ENCODE measurements around the gene COL20A1. TPM values are rescaled to one million over a fixed set of nuclear protein-coding genes. Genes with fewer than 3 reads are reported as not detected.

Gene COL20A1
- total and polyA plus RNA-seq, 2 donors from 2014 or later = 0.58 TPM; not detected in 1

DNA sequence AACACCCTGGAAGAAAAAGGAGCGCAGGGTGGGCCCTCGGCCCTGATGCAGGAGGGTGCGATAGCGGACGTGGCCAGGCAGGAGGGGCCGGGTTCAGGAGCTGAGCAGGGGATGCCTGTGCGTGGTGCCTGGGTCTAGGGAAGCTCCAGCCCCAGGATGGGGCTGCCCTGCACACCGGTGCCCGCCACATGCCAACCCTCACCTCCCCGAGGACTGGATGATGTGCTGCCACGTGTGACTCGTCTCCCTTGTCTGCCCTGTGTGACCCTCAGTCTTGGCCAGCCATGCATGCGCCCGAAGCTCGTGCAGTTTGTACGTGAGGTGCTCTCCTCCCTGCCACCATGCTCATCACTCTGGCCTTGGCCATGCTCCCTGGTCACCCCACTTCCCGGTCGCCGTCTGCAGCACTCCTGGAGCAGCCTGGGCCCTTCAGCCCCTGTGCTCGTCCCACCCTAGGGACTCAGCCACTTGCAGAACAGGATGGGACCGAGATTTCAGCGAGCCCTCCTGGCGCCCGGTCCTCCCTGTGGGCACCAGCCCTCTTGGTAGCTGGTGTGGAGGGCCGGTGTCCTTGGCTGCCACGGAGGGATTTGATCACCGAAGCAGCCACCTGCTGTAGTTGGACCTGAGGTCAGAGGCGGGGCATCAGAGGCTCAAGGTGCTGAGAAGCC is 4.3 kb upstream of the COL20A1 start:
- H3K9ac ChIP-seq (ENCODE audit: low read length in 3 of 3) = no peak overlapping the region
- H3K4me1 ChIP-seq (ENCODE audit: control insufficient read depth in 2 of 3, insufficient read depth in 2 of 3, low read depth in 1 of 3, low read length in 3 of 3) = peaks cover 0 to 3% (median 0%) of the 10 kb centered on the region in 3 donors
- peak in 1 of 5 donors; percentile 72 for DNase-seq
- no peak overlapping the region for H3K27ac ChIP-seq (ENCODE audit: low read depth in 2 of 2, low read length in 2 of 2)
- H3K9me3 ChIP-seq (ENCODE audit: control insufficient read depth in 2 of 3, insufficient read depth in 1 of 3, low read length in 3 of 3) = no peaks in the 10 kb centered on the region
- no peak overlapping the region for H3K4me3 ChIP-seq (ENCODE audit: low read length in 3 of 3)
- H3K27me3 ChIP-seq (ENCODE audit: control insufficient read depth, insufficient read depth, low read length) = no peaks in the 10 kb centered on the region
- FAIRE-seq = no peak
- H3K36me3 ChIP-seq (ENCODE audit: control insufficient read depth in 2 of 3, insufficient read depth in 3 of 3, low read length in 3 of 3) = no peaks in the 10 kb centered on the region
- intact Hi-C loops (cut with DNase I) = no loop called here
- TF ChIP-seq, protein P1, sequence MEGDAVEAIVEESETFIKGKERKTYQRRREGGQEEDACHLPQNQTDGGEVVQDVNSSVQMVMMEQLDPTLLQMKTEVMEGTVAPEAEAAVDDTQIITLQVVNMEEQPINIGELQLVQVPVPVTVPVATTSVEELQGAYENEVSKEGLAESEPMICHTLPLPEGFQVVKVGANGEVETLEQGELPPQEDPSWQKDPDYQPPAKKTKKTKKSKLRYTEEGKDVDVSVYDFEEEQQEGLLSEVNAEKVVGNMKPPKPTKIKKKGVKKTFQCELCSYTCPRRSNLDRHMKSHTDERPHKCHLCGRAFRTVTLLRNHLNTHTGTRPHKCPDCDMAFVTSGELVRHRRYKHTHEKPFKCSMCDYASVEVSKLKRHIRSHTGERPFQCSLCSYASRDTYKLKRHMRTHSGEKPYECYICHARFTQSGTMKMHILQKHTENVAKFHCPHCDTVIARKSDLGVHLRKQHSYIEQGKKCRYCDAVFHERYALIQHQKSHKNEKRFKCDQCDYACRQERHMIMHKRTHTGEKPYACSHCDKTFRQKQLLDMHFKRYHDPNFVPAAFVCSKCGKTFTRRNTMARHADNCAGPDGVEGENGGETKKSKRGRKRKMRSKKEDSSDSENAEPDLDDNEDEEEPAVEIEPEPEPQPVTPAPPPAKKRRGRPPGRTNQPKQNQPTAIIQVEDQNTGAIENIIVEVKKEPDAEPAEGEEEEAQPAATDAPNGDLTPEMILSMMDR (IDR thresholded peaks at IDR 0.05; ENCODE audit: borderline replicate concordance, extremely low read depth, insufficient read depth) = no peak

DNA sequence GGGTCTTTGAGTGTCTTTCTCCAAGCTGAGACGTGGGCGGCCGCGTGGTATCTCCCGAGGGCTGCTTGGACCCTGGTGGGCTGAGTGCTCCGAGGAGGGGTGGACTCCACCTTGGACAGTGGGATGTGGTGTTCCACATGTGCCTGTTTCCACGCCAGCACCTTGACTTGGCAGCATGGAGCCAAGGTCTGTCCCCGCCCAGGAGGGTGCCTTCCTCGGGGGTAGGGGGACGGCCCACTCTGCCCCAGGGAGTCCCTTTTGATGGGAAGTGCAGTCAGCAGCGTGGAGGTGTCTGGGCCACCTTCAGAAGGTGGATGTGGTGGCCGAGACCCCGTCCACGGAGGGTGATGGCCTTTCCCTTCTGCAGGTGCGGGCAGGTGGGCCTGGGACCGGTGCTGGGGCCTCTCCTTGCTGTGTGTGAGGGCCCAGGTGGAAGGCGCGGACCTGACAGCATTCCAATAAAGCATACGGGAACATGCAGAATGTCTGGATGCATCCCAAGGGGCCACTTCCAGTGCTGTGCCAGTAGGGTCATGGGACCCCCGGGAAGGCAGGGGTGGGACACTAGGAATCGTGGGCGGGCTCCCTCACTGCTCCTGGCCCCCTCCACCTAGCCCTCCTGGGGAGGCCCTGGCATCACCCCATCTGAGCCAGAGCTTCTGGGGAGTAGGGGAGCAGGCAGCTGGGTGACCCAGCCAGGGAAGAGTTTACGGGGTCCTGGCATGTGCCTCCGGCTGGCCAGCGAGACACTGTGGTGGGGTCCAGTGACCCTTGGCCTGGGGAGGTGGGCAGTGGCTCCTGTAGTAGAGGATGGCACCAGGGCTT is 3.5 kb upstream of the COL20A1 start:
- Histone ChIP-seq H3K4me1 (ENCODE audit: control insufficient read depth in 2 of 3, insufficient read depth in 2 of 3, low read depth in 1 of 3, low read length in 3 of 3) (peaks cover 0 to 3% (median 0%) of the 10 kb centered on the region in 3 donors), H3K4me3 (ENCODE audit: low read length in 3 of 3) (no peak overlapping the region), H3K9ac (ENCODE audit: low read length in 3 of 3) (no peak overlapping the region), H3K27ac (ENCODE audit: low read depth in 2 of 2, low read length in 2 of 2) (no peak overlapping the region), H3K9me3 (ENCODE audit: control insufficient read depth in 2 of 3, insufficient read depth in 1 of 3, low read length in 3 of 3) (no peaks in the 10 kb centered on the region), H3K36me3 (ENCODE audit: control insufficient read depth in 2 of 3, insufficient read depth in 3 of 3, low read length in 3 of 3) (no peaks in the 10 kb centered on the region), H3K27me3 (ENCODE audit: control insufficient read depth, insufficient read depth, low read length) (no peaks in the 10 kb centered on the region)
- DNase-seq = peak in 1 of 5 donors; percentile 75
- intact Hi-C loops (cut with DNase I) = no loop called here
- TF ChIP-seq, protein P1 (IDR thresholded peaks at IDR 0.05; ENCODE audit: borderline replicate concordance, extremely low read depth, insufficient read depth) = no peak
- no peak for FAIRE-seq

DNA sequence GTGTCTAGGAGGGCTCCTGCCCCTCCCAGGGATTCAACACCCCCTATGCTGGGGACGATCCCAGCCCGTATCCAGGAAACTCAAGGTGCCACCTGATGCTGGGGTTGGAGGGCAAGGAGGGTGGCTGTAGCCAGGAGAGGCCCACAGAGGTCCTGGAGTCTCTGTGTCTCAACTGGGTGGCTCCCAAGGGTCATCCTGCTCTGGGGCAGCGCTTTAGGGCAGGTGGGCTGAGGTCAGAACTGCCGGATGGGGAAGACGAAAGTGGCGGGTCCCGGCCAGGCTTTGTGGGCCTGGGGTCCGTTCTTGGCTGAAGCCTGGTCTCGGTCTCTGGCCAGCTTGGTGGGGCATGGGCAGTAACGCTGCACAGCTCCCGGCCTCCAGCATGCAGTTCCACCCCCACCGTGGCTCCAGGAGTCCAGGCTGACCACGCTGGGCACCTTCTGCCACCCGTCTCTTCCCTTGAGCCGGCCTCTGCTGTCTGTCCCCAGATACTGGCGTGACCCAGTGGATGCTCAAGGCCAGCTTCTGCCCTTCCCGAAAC is 2.8 kb upstream of the COL20A1 start:
- TF ChIP-seq, protein P1 (IDR thresholded peaks at IDR 0.05; ENCODE audit: borderline replicate concordance, extremely low read depth, insufficient read depth) = no peak
- no peaks in the 10 kb centered on the region for H3K27me3 ChIP-seq (ENCODE audit: control insufficient read depth, insufficient read depth, low read length)

More for the DNA sequence above, 2.8 kb upstream of the COL20A1 start:
- H3K4me1 ChIP-seq (ENCODE audit: control insufficient read depth in 2 of 3, insufficient read depth in 2 of 3, low read depth in 1 of 3, low read length in 3 of 3) = peaks cover 0 to 3% (median 0%) of the 10 kb centered on the region in 3 donors
- H3K9ac ChIP-seq (ENCODE audit: low read length in 3 of 3) = no peak overlapping the region
- H3K4me3 ChIP-seq (ENCODE audit: low read length in 3 of 3) = no peak overlapping the region
- H3K36me3 ChIP-seq (ENCODE audit: control insufficient read depth in 2 of 3, insufficient read depth in 3 of 3, low read length in 3 of 3) = no peaks in the 10 kb centered on the region
- intact Hi-C loops (cut with DNase I) = no loop called here
- FAIRE-seq (no peak), DNase-seq (no peak)
- H3K27ac ChIP-seq (ENCODE audit: low read depth in 2 of 2, low read length in 2 of 2) = no peak overlapping the region
- H3K9me3 ChIP-seq (ENCODE audit: control insufficient read depth in 2 of 3, insufficient read depth in 1 of 3, low read length in 3 of 3) = no peaks in the 10 kb centered on the region
